Activated naive CD4-positive, alpha-beta T cell (primary cell): ENCODE data around the gene DAD1.

Source experiments
- DNase-seq, 4 experiments: peaks; one replicate each; lab custom pipeline; 2025; lab: John Stamatoyannopoulos, UW

DAD1 gene

DNA sequence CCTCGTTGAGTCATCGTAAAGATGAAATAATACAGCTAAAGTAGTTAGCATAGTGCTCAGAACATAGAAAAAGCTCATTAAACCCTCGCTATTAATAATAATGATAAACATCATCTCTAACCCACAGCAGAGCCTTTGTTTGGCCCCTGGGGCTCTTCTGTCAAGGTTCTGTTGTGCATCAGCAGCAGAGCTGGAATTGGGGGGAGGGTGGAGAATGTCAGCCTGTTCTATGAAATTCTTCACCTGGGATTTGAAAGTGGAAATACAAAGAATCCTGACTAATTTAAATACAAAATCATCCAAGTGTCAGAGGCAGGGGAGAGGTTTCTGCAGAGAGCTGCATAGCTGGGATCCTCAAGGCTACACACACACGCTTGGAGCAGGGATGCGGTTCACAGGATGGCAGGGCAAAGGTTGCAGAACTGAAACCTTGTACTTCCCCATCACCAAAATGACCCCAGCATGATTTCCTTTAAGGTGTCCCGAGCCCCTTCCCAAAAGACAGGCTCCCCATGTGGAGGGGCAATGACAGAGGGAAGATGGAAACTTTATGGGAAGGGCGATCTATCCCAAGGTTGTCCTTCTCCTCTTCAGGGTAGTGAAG is 71.8 kb downstream of the DAD1 start:
- DNase-seq: no peak

DNA sequence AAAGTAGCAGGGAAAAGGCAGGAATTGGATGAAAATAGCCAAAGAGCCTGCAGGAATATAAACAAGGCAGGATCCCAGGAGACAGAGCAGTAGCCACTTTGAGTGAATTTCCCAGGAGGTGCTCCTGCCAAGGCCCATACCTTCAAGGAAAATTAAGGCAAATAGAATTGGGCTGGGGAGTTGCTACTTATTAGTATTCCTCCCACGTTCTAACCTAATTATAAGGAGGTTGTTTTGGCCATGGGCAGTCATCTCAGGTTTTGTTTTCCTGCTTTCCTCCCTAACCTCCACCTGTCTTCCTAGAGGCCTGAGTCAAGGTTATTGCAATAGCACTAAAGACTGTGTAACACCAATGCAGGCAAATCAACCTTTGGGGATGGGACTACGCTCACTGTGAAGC is 73.1 kb downstream of the DAD1 start:
- DNase-seq: no peak
